NK-92 (cell line): Measurements from ENCODE around the gene FGD1.

ENCODE experiments used
- DNase-seq: peaks from one replicate; lab custom pipeline; 2025; ENCODE audit not compliant: unreplicated experiment; lab: John Stamatoyannopoulos, UW

Gene FGD1

GRCh38 chrX:54473993-54474859 lies 21.8 kb downstream of the FGD1 start:
- DNase-seq: no peak

GRCh38 chrX:54470054-54470760 lies 25.8 kb downstream of the FGD1 start:
- DNase-seq: no peak

GRCh38 chrX:54452920-54453319 lies 43.1 kb downstream of the FGD1 start:
- DNase-seq: no peak

- DNase-seq: no peak
Measured at GRCh38 chrX:54449929-54450328, 46.1 kb downstream of the FGD1 start.

GRCh38 chrX:54447461-54447860 lies 48.6 kb downstream of the FGD1 start:
- DNase-seq: no peak

- no peak for DNase-seq
Measured at GRCh38 chrX:54446084-54446483, 50.0 kb downstream of the FGD1 start.

GRCh38 chrX:54444752-54445151 lies 51.3 kb downstream of the FGD1 start:
- no peak for DNase-seq

GRCh38 chrX:54442790-54443189 lies 53.2 kb downstream of the FGD1 start:
- no peak for DNase-seq

GRCh38 chrX:54439960-54440871 lies 55.8 kb downstream of the FGD1 start, which contains the start of gene TSR2:
TSR2 (plus strand) TSS chrX:54440404; CDS start chrX:54440422, 18 bp downstream.
- DNase-seq: no peak

- no peak for DNase-seq
Measured at GRCh38 chrX:54435121-54435520, 60.9 kb downstream of the FGD1 start.

- no peak for DNase-seq
Measured at GRCh38 chrX:54430519-54430918, 65.5 kb downstream of the FGD1 start.

- no peak for DNase-seq
Measured at GRCh38 chrX:54427837-54428424, 68.1 kb downstream of the FGD1 start.

GRCh38 chrX:54423161-54423888 lies 72.7 kb downstream of the FGD1 start:
- DNase-seq: no peak

GRCh38 chrX:54422168-54422567 lies 73.9 kb downstream of the FGD1 start:
- no peak for DNase-seq

- no peak for DNase-seq
Measured at GRCh38 chrX:54419559-54420302, 76.3 kb downstream of the FGD1 start.

GRCh38 chrX:54416965-54417364 lies 79.1 kb downstream of the FGD1 start:
- no peak for DNase-seq

GRCh38 chrX:54415534-54416350 lies 80.3 kb downstream of the FGD1 start:
- no peak for DNase-seq

GRCh38 chrX:54413753-54414152 lies 82.3 kb downstream of the FGD1 start:
- DNase-seq: no peak

GRCh38 chrX:54411732-54412131 lies 84.3 kb downstream of the FGD1 start:
- DNase-seq: no peak
